Activated naive CD8-positive, alpha-beta T cell treated with anti-CD3 and anti-CD28 coated beads for 36 hours (primary cell): ENCODE measurements around the gene COL28A1. TPM values are rescaled to one million over a fixed set of nuclear protein-coding genes. Genes with fewer than 3 reads are reported as not detected.
"Not testable (repeated sequence)": the region's sequence is repeated elsewhere in the genome, so short reads cannot be mapped to it uniquely, and the experiment has no call there.

Experiments
- DNase-seq: peaks from one replicate; pipeline ENCODE4 v3.0.0; 2021
- H3K27ac Mint-ChIP-seq: one replicate; pipeline ENCODE4 v1.8.0; 2022; ENCODE audit warnings: mild to moderate bottlenecking, moderate library complexity, mixed read lengths
- H3K27me3 Mint-ChIP-seq: one replicate; pipeline ENCODE4 v1.8.0; 2022; ENCODE audit warnings: mild to moderate bottlenecking, mixed read lengths
- H3K36me3 Mint-ChIP-seq: one replicate; pipeline ENCODE4 v1.8.0; 2021; ENCODE audit warnings: mild to moderate bottlenecking, mixed read lengths
- H3K4me1 Mint-ChIP-seq: one replicate; pipeline ENCODE4 v1.8.0; 2021; ENCODE audit warnings: mixed read lengths
- H3K4me3 Mint-ChIP-seq: one replicate; pipeline ENCODE4 v1.8.0; 2022; ENCODE audit warnings: mild to moderate bottlenecking, moderate library complexity, mixed read lengths
- H3K9me3 Mint-ChIP-seq: one replicate; pipeline ENCODE4 v1.8.0; 2022; ENCODE audit warnings: mixed read lengths
- total RNA-seq, 2 experiments: library from RNA; stranded (reverse); gene quantifications; one replicate each; pipeline ENCODE4 v1.2.3, GENCODE V29; 2021

The COL28A1 gene
- total RNA-seq, 2 experiments from 2014 or later: 0.04 TPM; not detected in 1

GRCh38 chr7:7479275-7479805 lies 56.3 kb downstream of the COL28A1 start:
- Mint-ChIP-seq H3K27ac (no peak overlapping the region), H3K36me3 (no peaks in the 10 kb centered on the region), H3K4me3 (no peak overlapping the region), H3K4me1 (no peaks in the 10 kb centered on the region), H3K9me3 (peaks cover 2% of the 10 kb centered on the region), H3K27me3 (no peaks in the 10 kb centered on the region)
- no peak for DNase-seq

DNA sequence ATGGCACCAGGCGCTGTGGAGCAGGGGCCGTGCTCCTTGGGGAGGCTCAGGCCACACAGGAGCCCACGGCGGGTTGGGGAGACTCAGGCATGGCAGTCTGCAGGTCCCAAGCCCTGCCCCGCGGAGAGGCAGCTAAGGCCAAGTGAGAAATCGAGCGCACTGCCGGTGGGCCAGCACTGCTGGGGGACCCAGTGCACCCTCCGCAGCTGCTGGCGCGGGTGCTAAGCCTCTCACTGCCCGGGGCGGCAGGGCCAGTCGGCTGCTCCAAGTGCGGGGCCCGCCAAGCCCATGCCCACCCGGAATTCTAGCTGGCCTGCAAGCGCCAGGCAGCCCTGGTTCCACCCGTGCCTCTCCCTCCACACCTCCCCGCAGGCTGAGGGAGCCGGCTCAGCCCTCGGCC lies 57.1 kb downstream of the COL28A1 start:
- Mint-ChIP-seq H3K27me3 (no peaks in the 10 kb centered on the region), H3K4me1 (no peaks in the 10 kb centered on the region), H3K9me3 (peaks cover 2% of the 10 kb centered on the region), H3K36me3 (no peaks in the 10 kb centered on the region), H3K4me3 (no peak overlapping the region), H3K27ac (no peak overlapping the region)
- DNase-seq: no peak

DNA sequence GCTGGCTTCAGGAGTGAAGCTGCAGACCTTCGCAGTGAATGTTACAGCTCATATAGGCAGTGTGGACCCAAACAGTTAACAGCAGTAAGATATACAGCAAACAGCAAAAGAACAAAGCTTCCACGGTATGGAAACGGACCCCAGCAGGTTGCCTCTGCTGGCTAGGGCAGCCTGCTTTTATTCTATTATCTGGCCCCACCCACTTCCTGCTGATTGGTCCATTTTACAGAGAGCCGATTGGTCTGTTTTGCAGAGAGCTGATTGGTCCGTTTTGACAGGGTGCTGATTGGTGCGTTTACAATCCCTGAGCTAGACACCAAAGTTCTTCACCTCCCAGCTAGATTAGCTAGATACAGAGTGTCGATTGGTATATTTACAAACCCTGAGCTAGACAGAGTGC lies 58.0 kb downstream of the COL28A1 start:
- not testable (repeated sequence) for H3K27ac Mint-ChIP-seq, DNase-seq, H3K4me3 Mint-ChIP-seq, H3K36me3 Mint-ChIP-seq, H3K4me1 Mint-ChIP-seq, H3K9me3 Mint-ChIP-seq, H3K27me3 Mint-ChIP-seq

DNA sequence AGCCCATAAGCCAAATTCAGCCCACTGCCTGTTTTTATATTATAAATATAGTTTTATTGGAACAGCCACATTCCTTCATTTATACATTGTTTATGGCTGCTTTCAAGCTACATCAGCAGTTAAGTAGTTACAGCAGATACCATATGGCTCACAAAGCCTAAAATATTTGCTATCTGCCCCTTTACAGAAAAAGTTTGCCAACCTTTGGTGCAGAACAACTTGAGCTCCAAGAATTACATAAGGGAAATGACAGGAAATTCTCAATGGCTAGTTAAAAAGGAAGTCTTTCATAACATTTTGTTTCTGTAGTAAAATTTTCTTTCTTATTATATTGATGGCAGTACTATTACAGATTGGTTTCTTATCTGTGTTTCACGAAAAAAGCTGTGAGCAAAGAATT lies 59.3 kb downstream of the COL28A1 start:
- no peaks in the 10 kb centered on the region for H3K4me1 Mint-ChIP-seq
- no peaks in the 10 kb centered on the region for H3K27me3 Mint-ChIP-seq
- H3K36me3 Mint-ChIP-seq: no peaks in the 10 kb centered on the region
- no peak overlapping the region for H3K4me3 Mint-ChIP-seq
- no peak for DNase-seq
- no peaks in the 10 kb centered on the region for H3K9me3 Mint-ChIP-seq
- no peak overlapping the region for H3K27ac Mint-ChIP-seq

- H3K27me3 Mint-ChIP-seq: no peaks in the 10 kb centered on the region
- H3K36me3 Mint-ChIP-seq: no peaks in the 10 kb centered on the region
- peaks cover 3% of the 10 kb centered on the region for H3K9me3 Mint-ChIP-seq
- H3K4me1 Mint-ChIP-seq: no peaks in the 10 kb centered on the region
- H3K27ac Mint-ChIP-seq: no peak overlapping the region
- H3K4me3 Mint-ChIP-seq: no peak overlapping the region
- DNase-seq: no peak
Observed at GRCh38 chr7:7475601-7476000, 60.1 kb downstream of the COL28A1 start.

GRCh38 chr7:7474436-7474835 lies 61.2 kb downstream of the COL28A1 start:
- Mint-ChIP-seq H3K9me3 (peaks cover 3% of the 10 kb centered on the region), H3K36me3 (no peaks in the 10 kb centered on the region), H3K27ac (no peak overlapping the region), H3K4me1 (no peaks in the 10 kb centered on the region), H3K27me3 (no peaks in the 10 kb centered on the region), H3K4me3 (no peak overlapping the region)
- DNase-seq: no peak

- not testable (repeated sequence) for DNase-seq, H3K36me3 Mint-ChIP-seq, H3K4me1 Mint-ChIP-seq, H3K27ac Mint-ChIP-seq, H3K4me3 Mint-ChIP-seq, H3K9me3 Mint-ChIP-seq, H3K27me3 Mint-ChIP-seq
Observed at GRCh38 chr7:7464991-7465765, 70.5 kb downstream of the COL28A1 start.

DNA sequence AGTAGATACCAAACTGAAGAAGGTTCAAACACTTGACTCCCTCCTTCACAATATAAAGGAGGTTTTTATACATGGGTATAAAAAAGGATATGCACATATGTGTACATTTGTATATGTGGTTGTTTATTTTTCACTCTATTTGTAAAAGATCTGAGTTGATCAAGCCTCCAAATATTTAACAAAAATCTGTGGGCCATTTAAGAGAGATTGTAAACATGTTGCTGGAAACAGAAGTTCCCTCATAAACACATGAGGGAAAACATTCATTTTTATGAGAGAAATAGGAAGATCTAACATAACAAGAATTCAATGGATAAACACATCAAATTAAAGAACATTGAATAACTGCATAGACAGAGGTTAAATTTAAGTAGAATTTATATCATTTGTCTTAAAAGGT lies 81.7 kb downstream of the COL28A1 start:
- peaks cover 3% of the 10 kb centered on the region for H3K9me3 Mint-ChIP-seq
- DNase-seq: no peak
- no peaks in the 10 kb centered on the region for H3K4me1 Mint-ChIP-seq
- H3K27me3 Mint-ChIP-seq: no peaks in the 10 kb centered on the region
- H3K4me3 Mint-ChIP-seq: no peak overlapping the region
- H3K27ac Mint-ChIP-seq: no peak overlapping the region
- no peaks in the 10 kb centered on the region for H3K36me3 Mint-ChIP-seq

DNA sequence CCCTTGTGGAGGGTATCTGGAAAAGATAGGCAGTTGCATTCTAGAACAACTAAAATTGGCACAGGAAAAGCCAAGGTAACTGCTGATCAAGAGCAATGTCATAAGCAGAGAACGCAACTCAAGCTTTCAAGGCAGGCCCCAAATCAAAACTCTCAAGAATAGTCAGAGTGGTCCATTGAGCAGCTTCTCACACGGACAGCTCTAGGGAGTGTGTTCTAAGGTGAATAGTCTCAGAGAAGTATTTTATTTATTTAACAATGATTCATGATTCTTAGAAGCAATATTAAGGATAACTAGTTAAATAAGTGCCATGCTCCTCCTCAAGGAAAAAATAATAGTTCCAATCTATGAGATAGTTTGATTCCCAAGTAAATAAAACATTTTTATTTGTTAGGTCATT lies 83.0 kb downstream of the COL28A1 start:
- Mint-ChIP-seq H3K9me3 (peaks cover 8% of the 10 kb centered on the region), H3K36me3 (no peaks in the 10 kb centered on the region), H3K27ac (no peak overlapping the region), H3K4me3 (no peak overlapping the region), H3K4me1 (no peaks in the 10 kb centered on the region), H3K27me3 (no peaks in the 10 kb centered on the region)
- DNase-seq: no peak

DNA sequence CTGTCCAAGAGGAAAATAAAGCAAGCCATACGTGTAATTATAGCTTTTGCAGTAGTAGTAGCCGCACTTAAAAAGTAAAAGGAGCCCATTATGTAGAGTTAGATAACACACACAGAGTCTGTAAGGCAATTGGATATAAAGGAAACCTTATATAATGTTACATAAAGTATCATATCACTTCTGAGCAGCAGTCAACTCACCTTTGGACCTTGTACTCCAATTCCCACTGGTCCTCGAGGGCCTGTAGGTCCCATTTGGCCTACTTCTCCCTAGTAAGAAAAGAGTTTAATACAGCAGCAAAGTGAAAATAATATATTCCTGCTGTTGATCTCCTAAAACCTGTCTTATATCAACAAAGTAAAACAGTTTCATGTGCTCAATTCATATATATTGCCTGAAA lies 83.6 kb downstream of the COL28A1 start:
- H3K27ac Mint-ChIP-seq: no peak overlapping the region
- no peak for DNase-seq
- H3K36me3 Mint-ChIP-seq: no peaks in the 10 kb centered on the region
- no peak overlapping the region for H3K4me3 Mint-ChIP-seq
- peaks cover 8% of the 10 kb centered on the region for H3K9me3 Mint-ChIP-seq
- H3K27me3 Mint-ChIP-seq: no peaks in the 10 kb centered on the region
- no peaks in the 10 kb centered on the region for H3K4me1 Mint-ChIP-seq

DNA sequence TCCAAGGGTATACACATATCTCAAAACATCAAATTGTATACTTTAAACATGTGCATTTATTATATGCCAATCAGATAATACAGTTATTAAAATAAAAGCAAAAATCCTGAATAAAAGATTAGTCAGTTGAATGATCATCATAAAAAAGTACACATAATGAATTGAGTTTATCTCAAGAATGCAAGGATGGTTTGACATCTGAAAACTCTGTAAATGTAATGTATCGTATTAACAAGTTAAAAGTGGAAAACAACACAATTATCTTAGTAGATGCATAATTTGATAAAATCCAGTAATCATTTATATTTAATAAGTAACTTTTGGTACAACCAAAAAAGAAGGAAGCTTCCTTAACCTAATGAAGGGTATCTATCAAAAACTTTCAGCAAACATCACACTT lies 86.6 kb downstream of the COL28A1 start:
- Mint-ChIP-seq H3K4me1 (no peaks in the 10 kb centered on the region), H3K27me3 (no peaks in the 10 kb centered on the region), H3K36me3 (peaks cover 9% of the 10 kb centered on the region), H3K9me3 (peaks cover 15% of the 10 kb centered on the region), H3K27ac (no peak overlapping the region), H3K4me3 (no peak overlapping the region)
- no peak for DNase-seq

DNA sequence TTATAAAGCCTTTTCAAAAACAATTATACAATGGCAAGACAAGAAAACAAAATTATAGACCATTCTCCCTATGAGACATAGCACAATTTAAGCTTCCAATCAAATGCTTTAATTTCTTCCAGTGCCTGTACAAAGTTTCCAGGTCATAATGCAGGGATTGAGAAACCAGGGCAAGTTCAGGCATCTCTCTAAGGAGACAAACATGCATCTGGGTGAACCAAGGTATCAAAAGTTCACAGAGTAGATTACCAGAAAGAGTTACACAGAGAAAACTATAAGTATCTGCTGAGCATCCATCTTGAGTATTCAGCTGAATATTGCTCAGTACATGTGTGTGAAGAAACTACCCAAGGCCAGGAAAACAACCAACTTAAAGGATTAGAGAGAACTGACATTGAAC lies 89.1 kb downstream of the COL28A1 start:
- Mint-ChIP-seq H3K27me3 (no peaks in the 10 kb centered on the region), H3K36me3 (peaks cover 11% of the 10 kb centered on the region), H3K9me3 (peaks cover 15% of the 10 kb centered on the region), H3K4me1 (no peaks in the 10 kb centered on the region), H3K27ac (no peak overlapping the region), H3K4me3 (no peak overlapping the region)
- no peak for DNase-seq

- no peak for DNase-seq
- H3K27me3 Mint-ChIP-seq: peaks cover under 1% of the 10 kb centered on the region
- peaks cover 13% of the 10 kb centered on the region for H3K9me3 Mint-ChIP-seq
- H3K4me1 Mint-ChIP-seq: no peaks in the 10 kb centered on the region
- peaks cover 11% of the 10 kb centered on the region for H3K36me3 Mint-ChIP-seq
- no peak overlapping the region for H3K4me3 Mint-ChIP-seq
- no peak overlapping the region for H3K27ac Mint-ChIP-seq
Observed at GRCh38 chr7:7443806-7444350, 91.8 kb downstream of the COL28A1 start.

- Mint-ChIP-seq H3K9me3 (peaks cover 1% of the 10 kb centered on the region), H3K36me3 (peaks cover 2% of the 10 kb centered on the region), H3K27ac (no peak overlapping the region), H3K4me1 (no peaks in the 10 kb centered on the region), H3K4me3 (no peak overlapping the region), H3K27me3 (peaks cover 4% of the 10 kb centered on the region)
- no peak for DNase-seq
Observed at GRCh38 chr7:7439564-7439963, 96.1 kb downstream of the COL28A1 start.

GRCh38 chr7:7438851-7439250 lies 96.8 kb downstream of the COL28A1 start:
- no peak for DNase-seq
- Mint-ChIP-seq H3K27ac (no peak overlapping the region), H3K27me3 (peaks cover 6% of the 10 kb centered on the region), H3K9me3 (peaks cover 1% of the 10 kb centered on the region), H3K36me3 (peaks cover 2% of the 10 kb centered on the region), H3K4me3 (no peak overlapping the region), H3K4me1 (no peaks in the 10 kb centered on the region)

DNA sequence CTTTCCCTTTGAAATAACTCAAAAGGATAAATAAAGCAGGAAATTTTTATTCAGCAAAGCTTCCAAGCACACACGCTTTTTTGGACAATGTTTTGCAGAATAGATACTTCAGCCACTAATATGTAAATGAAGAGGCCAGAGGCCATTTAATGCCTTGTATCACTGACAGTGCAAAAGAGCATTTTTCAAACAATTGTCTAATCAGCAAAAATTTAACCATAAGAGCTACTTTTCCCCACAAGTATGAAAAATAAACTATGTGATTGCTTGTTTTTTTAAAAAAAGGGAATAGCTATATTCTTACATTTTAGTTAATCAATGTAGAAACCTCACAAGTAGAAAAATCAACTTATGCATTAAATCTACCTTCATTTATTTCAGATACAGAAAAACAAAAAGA lies 99.7 kb downstream of the COL28A1 start:
- Mint-ChIP-seq H3K9me3 (peaks cover 1% of the 10 kb centered on the region), H3K4me3 (no peak overlapping the region), H3K27me3 (peaks cover 11% of the 10 kb centered on the region), H3K27ac (no peak overlapping the region), H3K36me3 (no peaks in the 10 kb centered on the region), H3K4me1 (no peaks in the 10 kb centered on the region)
- DNase-seq: no peak
